BJ (cell line): Measurements from ENCODE around the gene GPI. TPM values are rescaled to one million over a fixed set of nuclear protein-coding genes. Genes with fewer than 3 reads are reported as not detected.

Experiments used
- CTCF ChIA-PET: fragments of 350-600 bp; formaldehyde crosslinking; extraction: SDS; loops from one replicate; lab custom pipeline; 2021; ENCODE audit warnings: antibody characterized with exemption, inconsistent platforms; lab: Yijun Ruan, JAX
- POLR2A ChIA-PET: fragments of 300-600 bp; sonication (Branson Sonifier 250); formaldehyde crosslinking; extraction: SDS; loops from one replicate; lab custom pipeline; 2021; ENCODE audit warnings: antibody characterized with exemption; lab: Charles Lee
- DNase-seq: peaks from one replicate; pipeline ENCODE4 v3.0.0-alpha.2; 2011; ENCODE audit warnings: low read depth
- H3K27me3 ChIP-seq: 2 replicates; pipeline ENCODE4 v1.6.0; 2011; ENCODE audit warnings: low read length; ENCODE audit not compliant: control insufficient read depth, insufficient read depth
- H3K36me3 ChIP-seq: 2 replicates; pipeline ENCODE4 v1.5.1; 2011; ENCODE audit warnings: low read length; ENCODE audit not compliant: control insufficient read depth, insufficient read depth
- H3K4me3 ChIP-seq: 2 replicates; pipeline ENCODE4 v1.5.1; 2011; ENCODE audit warnings: low read depth, mild to moderate bottlenecking, control low read depth, low read length
- polyA plus RNA-seq: library from polyadenylated mRNA; depleted of rRNA; stranded (reverse); fragments of >200 nt; gene quantifications from 2 replicates; pipeline ENCODE4 v1.2.3, GENCODE V29; 2011
- TF ChIP-seq, protein P1 (sequence below): IDR thresholded peaks from 2 replicates; pipeline ENCODE4 v1.5.1; 2011; ENCODE audit warnings: low read depth, mild to moderate bottlenecking, control low read depth, inconsistent platforms, low read length, moderate library complexity; ENCODE audit not compliant: insufficient read depth

GPI gene
- polyA plus RNA-seq, 1 experiment = 262 TPM

DNA sequence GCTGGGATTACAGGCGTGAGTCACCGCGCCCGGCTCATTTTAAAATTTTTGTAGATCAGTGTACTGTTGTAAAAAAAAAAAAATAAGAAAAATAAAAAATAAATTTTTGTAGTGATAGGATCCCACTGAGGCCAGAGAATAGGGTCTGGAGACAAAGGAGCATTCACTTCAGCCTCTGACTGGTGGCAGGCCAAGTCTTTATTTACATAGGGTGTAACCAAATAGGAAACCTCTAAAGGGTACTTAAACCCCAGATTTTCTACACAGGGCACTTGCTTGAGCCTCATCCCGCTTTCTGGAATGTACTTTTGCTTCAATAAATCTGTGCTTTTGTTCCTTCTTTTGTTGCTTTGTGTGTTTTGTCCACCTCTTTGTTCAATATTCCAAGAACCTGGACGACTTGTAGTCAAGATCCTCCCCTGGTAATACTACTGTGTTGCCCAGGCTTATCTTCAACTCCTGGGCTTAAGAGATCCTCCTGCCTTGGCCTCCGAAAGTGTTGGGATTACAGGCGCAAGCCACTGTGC, 37.1 kb downstream of the GPI start:
- Histone ChIP-seq H3K4me3 (no peak overlapping the region), H3K36me3 (peaks cover 19% of the 10 kb centered on the region), H3K27me3 (no peaks in the 10 kb centered on the region)
- ChIA-PET CTCF (no interaction called here), POLR2A (no interaction called here)
- DNase-seq = no peak
- TF ChIP-seq, protein P1, sequence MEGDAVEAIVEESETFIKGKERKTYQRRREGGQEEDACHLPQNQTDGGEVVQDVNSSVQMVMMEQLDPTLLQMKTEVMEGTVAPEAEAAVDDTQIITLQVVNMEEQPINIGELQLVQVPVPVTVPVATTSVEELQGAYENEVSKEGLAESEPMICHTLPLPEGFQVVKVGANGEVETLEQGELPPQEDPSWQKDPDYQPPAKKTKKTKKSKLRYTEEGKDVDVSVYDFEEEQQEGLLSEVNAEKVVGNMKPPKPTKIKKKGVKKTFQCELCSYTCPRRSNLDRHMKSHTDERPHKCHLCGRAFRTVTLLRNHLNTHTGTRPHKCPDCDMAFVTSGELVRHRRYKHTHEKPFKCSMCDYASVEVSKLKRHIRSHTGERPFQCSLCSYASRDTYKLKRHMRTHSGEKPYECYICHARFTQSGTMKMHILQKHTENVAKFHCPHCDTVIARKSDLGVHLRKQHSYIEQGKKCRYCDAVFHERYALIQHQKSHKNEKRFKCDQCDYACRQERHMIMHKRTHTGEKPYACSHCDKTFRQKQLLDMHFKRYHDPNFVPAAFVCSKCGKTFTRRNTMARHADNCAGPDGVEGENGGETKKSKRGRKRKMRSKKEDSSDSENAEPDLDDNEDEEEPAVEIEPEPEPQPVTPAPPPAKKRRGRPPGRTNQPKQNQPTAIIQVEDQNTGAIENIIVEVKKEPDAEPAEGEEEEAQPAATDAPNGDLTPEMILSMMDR = no peak

DNA sequence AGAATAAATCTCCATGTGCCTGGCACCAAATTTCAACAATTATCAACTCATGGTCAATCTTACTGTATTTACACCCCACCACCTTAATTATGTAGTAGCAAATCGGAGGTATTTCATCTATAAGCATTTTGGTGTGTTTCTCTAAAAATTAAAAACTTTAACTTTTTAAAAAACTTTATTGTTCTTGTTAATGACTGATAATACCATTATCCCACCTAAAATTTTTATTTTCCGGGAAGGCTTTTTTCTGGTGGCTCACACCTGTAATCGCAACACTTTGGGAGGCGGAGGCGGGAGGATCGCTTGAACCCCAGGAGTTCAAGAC, 38.8 kb downstream of the GPI start:
- peaks cover 13% of the 10 kb centered on the region for H3K36me3 ChIP-seq
- ChIA-PET POLR2A (no interaction called here), CTCF (interaction anchor here (1.4 kb wide), 1 partner anchor 11 kb away, joined by 3 read pairs; no protein-coding TSS in a partner anchor)
- no peaks in the 10 kb centered on the region for H3K27me3 ChIP-seq
- peak overlapping the region; percentile 99 for H3K4me3 ChIP-seq
- DNase-seq = no peak
- TF ChIP-seq, protein P1 = no peak

DNA sequence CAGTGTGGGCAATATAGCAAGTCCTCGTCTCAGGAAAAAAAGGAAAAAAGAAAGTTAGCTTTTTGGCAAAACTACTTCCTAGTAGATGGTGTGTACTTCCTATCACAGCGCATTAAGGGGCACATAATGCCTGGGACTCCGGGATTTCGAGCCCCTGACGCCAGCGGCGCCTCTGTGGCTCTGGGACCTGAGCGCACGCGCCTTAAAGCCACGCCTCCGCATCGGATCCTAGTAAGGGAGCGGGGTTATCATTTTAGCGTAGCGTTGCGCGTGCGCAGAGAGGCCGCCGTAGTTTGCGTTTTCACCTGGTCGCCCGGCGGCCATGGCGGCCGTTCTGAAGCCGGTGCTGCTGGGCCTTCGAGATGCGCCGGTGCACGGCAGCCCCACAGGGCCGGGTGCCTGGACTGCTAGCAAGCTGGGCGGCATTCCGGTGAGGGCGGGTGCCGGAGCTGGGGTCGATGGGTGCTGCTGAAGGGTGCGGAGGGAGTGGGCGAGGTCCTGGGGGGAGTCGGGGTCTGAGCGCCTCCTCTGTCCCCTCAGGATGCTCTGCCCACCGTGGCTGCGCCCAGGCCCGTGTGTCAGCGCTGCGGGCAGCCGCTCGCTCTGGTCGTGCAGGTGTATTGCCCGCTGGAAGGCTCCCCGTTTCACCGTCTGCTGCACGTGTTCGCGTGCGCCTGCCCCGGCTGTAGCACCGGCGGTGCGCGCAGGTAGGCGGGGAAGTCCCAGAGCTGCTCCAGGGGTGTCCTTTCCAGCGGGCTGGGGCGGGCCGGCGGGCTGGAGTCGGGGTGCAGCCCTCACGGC, 39.3 kb downstream of the GPI start, which contains the start of gene PDCD2L:
Gene PDCD2L, plus strand, starts transcription at position 291 of the 801 bp plus-strand sequence. Its CDS starts 32 bp downstream, at position 323.
- Histone ChIP-seq H3K4me3 (peak within 1 kb of the TSS; percentile 99), H3K27me3 (no peaks in the 10 kb centered on the region), H3K36me3 (peaks cover 11% of the 10 kb centered on the region)
- CTCF ChIA-PET = interaction anchor here (1.4 kb wide), 1 partner anchor 10 kb away, joined by 3 read pairs; no protein-coding TSS in a partner anchor
- TF ChIP-seq, protein P1 = no peak
- POLR2A ChIA-PET = no interaction called here
- DNase-seq = peak; percentile 14

DNA sequence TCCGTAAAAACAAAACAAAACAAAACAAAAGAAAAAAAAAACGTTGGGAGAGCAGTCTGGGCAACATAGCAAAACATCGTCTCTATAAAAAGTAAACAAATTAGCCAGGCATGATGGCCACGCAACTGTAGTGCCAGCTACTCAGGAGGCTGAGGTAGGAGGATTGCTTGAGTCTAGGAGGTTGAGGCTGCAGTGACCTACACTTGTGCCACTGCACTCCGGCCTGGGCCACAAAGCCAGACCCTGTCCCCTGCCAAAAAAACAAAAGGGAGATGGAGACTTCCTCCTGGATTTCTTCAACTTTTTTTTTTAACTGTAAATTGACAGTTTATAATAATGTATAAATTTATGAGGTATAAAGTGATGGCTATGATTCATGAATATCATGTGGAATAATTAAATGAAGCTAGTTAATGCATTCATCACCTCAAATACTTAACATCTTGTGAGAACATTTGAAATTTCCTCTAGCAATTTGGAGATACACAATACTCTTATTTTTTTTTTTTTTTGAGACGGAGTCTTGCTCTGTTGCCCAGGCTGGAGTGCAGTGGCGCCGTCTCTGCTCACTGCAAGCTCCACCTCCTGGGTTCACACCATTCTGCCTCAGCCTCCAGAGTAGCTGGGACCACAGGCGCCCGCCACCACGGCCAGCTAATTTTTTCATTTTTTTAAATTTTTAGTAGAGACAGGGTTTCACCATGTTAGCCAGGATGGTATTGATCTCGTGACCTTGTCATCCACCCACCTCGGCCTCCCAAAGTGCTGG, 41.1 kb downstream of the GPI start:
- no peak for DNase-seq
- peaks cover 3% of the 10 kb centered on the region; the same call in 1 of the 2 replicates for H3K36me3 ChIP-seq
- ChIA-PET CTCF (no interaction called here), POLR2A (no interaction called here)
- TF ChIP-seq, protein P1 = no peak
- H3K4me3 ChIP-seq = no peak overlapping the region
- no peaks in the 10 kb centered on the region for H3K27me3 ChIP-seq

DNA sequence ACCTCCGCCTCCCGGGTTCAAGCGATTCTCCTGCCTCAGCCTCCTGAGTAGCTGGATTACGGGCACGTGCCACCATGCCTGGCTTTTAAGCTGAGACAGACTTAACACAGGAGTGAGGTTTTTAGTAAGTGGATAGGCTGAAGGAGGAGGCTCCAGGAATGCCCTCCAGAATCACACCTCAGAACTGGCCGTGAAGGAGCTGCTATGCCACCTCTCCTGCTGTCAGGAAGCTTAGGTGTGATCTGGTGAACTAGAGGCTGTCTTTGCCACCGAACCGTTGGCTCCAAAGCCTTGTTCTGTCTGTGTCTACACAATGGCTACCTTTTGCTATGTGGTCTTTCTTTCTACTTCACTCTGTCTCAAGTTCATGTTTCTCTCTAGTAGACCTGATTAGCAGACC, 43.4 kb downstream of the GPI start:
- ChIA-PET POLR2A (no interaction called here), CTCF (no interaction called here)

More for the DNA sequence above, 43.4 kb downstream of the GPI start:
- no peak for DNase-seq
- Histone ChIP-seq H3K36me3 (peaks cover 5% of the 10 kb centered on the region; the same call in 1 of the 2 replicates), H3K4me3 (no peak overlapping the region), H3K27me3 (no peaks in the 10 kb centered on the region)
- TF ChIP-seq, protein P1 = no peak
